H1 (cell line): ENCODE data around the gene TRAF4. TPM values are rescaled to one million over a fixed set of nuclear protein-coding genes. Genes with fewer than 3 reads are reported as not detected.

Experiments used
- CEBPB ChIP-seq: IDR thresholded peaks from 2 replicates; pipeline ENCODE4 v1.6.1; 2012; ENCODE audit warnings: low read depth, low read length
- FOSL1 ChIP-seq: IDR thresholded peaks from 2 replicates; pipeline ENCODE4 v1.6.1; 2011; ENCODE audit warnings: mild to moderate bottlenecking, low read depth, low read length, moderate library complexity; ENCODE audit not compliant: insufficient read depth
- SIX5 ChIP-seq: IDR thresholded peaks from 2 replicates; pipeline ENCODE4 v1.6.1; 2011; ENCODE audit warnings: mild to moderate bottlenecking, low read depth, low read length
- polyA plus RNA-seq, 7 experiments: library from polyadenylated mRNA; depleted of rRNA in 3 of 7; stranded (reverse) in 5 of 7; unstranded in 2 of 7; fragments of >200 nt in 5 of 7; fragments of 200-250 nt in 2 of 7; gene quantifications; 1 replicate in 5 of 7; 2 replicates in 1 of 7; 4 replicates in 1 of 7; pipeline versions ENCODE4 v1.2.1 to v1.2.3, GENCODE V29; 2011 to 2013; ENCODE audit warnings: missing spikeins in 2 of 7, mixed read lengths in 2 of 7
- total RNA-seq: library from RNA; stranded (reverse); fragmentation: NEBNext Ultra II Directional; extraction: Animal tissue kit (Norgen Biotek cat#: 25700); gene quantifications from 2 replicates; pipeline ENCODE4 v1.2.1, GENCODE V29; 2021

The TRAF4 gene
- total and polyA plus RNA-seq, 2 of the 8 experiments (the other 6 are each of a cell fraction or from before 2014, with no cell fraction given), result 167 to 170 TPM

DNA sequence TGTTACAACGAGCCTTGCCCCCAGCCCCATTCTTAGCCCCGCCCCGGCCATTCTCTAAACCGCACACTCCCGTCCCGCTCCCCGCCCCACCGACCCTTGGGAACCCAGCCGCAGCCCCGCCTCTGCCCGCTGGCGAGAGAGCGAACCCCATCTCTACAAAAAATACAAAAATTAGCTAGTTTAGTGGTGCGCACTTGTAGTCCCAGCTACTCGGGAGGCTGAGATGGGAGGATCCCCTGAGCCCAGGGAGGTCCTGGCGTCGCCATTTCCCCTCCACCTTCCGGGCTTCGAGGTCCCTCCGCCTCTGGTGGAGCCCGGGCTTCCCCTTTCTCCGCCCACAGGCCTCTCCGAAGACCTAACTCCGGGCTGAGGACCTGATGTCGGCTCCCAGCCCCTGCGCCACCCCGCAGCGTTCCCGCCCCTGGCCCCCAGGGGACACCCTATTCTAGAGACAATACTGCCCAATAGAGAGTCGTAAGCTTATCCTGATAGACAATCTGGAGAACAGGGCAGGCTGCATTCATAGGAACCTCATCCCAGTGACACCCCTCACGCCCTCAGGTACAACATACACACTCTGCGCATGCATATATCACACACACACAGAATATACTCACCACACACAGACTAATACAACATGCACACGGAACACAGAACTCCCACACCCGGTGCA lies 31.6 kb upstream of the TRAF4 start (continued):
- TF ChIP-seq SIX5 (no peak), CEBPB (no peak), FOSL1 (no peak)
